Uterus (tissue), 4 donors: ENCODE data around the gene RAP1GAP. TPM values are rescaled to one million over a fixed set of nuclear protein-coding genes. Genes with fewer than 3 reads are reported as not detected.

ENCODE experiments used
- DNase-seq, 2 donors: peaks; one replicate each; pipeline ENCODE4 v3.0.0-alpha.2; 2019 to 2020
- H3K27ac ChIP-seq, 2 donors: fragments of 200-600 bp; sonication (generic); 1 replicate in 1 of 2; 2 replicates in 1 of 2; pipeline ENCODE4 v1.5.1; 2016 to 2018
- H3K27me3 ChIP-seq, 2 donors: fragments of 200-600 bp; sonication (generic); one replicate each; pipeline ENCODE4 v1.5.1; 2018 to 2019; ENCODE audit warnings: control low read depth in 1 of 2
- H3K36me3 ChIP-seq, 2 donors: fragments of 200-600 bp; sonication (generic); one replicate each; pipeline ENCODE4 v1.5.1; 2019; ENCODE audit warnings: control low read depth in 1 of 2
- H3K4me1 ChIP-seq, 2 donors: fragments of 200-600 bp; sonication (generic); one replicate each; pipeline ENCODE4 v1.5.1; 2018 to 2019; ENCODE audit warnings: control low read depth in 1 of 2
- H3K4me3 ChIP-seq, 2 donors: fragments of 200-600 bp; sonication (generic); 1 replicate in 1 of 2; 2 replicates in 1 of 2; pipeline ENCODE4 v1.5.1; 2018 to 2019; ENCODE audit warnings: mild to moderate bottlenecking in 1 of 2
- H3K9me3 ChIP-seq, 2 donors: fragments of 200-600 bp; sonication (generic); one replicate each; pipeline ENCODE4 v1.5.1; 2019; ENCODE audit warnings: control low read depth in 1 of 2
- POLR2A ChIP-seq, 2 donors: fragments of 450-650 bp; IDR thresholded peaks; one replicate each; pipeline ENCODE4 v1.6.1; 2016; ENCODE audit warnings: antibody characterized with exemption in 2 of 2, mild to moderate bottlenecking in 1 of 2, moderate library complexity in 1 of 2
- intact Hi-C: fragments of 100-400 bp; cut with DNase I; formaldehyde crosslinking; loops from one replicate; pipeline ENCODE4 v1.15.1; 2023; ENCODE audit warnings: low total_unique reads
- total RNA-seq, 4 donors: library from RNA; depleted of rRNA in 3 of 4; stranded (reverse); fragments of >200 nt in 3 of 4; gene quantifications; one replicate each; pipeline versions ENCODE4 v1.1.0 to v1.2.4, GENCODE V29; 2014 to 2023
- TF ChIP-seq, protein P1 (sequence below), 4 experiments: fragments of 200-600 bp in 2 of 4; fragments of 450-650 bp in 2 of 4; sonication (generic) in 2 of 4; IDR thresholded peaks; one replicate each; pipeline ENCODE4 v1.5.1; 2016 to 2019; ENCODE audit warnings: antibody characterized with exemption in 4 of 4, mild to moderate bottlenecking in 2 of 4, moderate library complexity in 1 of 4
- donor health status: DM: yes; HTN: yes; CAD: no.

RAP1GAP gene
- total RNA-seq, 4 donors from 2014 or later, result 0.18 to 6.9 TPM; not detected in 2

DNA sequence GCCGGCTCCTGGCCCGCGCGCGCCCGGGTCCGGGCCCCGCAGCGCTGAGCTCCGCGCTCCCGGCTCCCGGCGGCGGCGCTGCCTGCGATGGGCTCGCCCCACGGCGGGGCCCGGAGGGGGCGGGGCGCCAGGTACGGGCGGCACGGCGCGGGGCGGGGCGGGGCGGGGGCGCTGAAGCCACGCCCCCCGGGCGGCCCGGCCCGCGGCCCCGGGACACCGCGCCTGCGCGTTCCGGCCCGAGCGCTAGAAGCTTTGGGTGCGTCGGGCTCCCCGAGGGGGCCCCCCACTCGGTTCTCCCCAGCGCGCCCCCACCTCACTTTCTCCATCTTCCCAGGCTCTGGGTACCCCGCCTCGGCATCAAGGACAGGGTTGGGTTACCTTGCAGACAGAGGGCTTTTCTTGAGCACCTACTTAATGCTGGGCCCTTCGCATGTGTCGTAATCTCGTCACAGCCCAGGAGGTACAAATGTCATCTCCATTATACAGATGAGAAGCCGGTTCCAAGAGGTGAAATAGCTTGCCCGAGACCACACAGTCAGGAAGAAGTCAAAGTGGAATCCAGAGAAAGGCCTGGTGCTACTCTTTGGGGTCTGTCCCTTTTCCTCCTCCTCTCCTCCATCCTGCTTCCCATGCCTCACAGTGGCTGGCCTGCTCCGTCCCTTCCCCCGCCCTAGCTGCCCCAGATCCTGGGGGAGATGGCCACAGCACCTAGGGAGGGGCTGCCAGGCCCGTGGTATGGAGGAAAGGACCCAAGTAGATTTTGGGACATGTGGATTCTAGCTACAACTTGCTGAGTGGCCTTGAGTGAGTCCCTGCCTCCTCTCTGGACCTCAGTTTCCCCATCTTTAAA, 46.5 kb downstream of the RAP1GAP start:
- intact Hi-C loops, result no loop called here
- TF ChIP-seq, protein P1, sequence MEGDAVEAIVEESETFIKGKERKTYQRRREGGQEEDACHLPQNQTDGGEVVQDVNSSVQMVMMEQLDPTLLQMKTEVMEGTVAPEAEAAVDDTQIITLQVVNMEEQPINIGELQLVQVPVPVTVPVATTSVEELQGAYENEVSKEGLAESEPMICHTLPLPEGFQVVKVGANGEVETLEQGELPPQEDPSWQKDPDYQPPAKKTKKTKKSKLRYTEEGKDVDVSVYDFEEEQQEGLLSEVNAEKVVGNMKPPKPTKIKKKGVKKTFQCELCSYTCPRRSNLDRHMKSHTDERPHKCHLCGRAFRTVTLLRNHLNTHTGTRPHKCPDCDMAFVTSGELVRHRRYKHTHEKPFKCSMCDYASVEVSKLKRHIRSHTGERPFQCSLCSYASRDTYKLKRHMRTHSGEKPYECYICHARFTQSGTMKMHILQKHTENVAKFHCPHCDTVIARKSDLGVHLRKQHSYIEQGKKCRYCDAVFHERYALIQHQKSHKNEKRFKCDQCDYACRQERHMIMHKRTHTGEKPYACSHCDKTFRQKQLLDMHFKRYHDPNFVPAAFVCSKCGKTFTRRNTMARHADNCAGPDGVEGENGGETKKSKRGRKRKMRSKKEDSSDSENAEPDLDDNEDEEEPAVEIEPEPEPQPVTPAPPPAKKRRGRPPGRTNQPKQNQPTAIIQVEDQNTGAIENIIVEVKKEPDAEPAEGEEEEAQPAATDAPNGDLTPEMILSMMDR (IDR thresholded peaks at IDR 0.05), result no peak
- TF ChIP-seq POLR2A (IDR thresholded peaks at IDR 0.05), result no peak
- H3K9me3 ChIP-seq, result no peaks in the 10 kb centered on the region
- no peak overlapping the region for H3K4me3 ChIP-seq
- no peak overlapping the region for H3K27ac ChIP-seq
- no peaks in the 10 kb centered on the region for H3K36me3 ChIP-seq
- no peaks in the 10 kb centered on the region for H3K27me3 ChIP-seq
- no peak for DNase-seq
- H3K4me1 ChIP-seq, result no peaks in the 10 kb centered on the region

DNA sequence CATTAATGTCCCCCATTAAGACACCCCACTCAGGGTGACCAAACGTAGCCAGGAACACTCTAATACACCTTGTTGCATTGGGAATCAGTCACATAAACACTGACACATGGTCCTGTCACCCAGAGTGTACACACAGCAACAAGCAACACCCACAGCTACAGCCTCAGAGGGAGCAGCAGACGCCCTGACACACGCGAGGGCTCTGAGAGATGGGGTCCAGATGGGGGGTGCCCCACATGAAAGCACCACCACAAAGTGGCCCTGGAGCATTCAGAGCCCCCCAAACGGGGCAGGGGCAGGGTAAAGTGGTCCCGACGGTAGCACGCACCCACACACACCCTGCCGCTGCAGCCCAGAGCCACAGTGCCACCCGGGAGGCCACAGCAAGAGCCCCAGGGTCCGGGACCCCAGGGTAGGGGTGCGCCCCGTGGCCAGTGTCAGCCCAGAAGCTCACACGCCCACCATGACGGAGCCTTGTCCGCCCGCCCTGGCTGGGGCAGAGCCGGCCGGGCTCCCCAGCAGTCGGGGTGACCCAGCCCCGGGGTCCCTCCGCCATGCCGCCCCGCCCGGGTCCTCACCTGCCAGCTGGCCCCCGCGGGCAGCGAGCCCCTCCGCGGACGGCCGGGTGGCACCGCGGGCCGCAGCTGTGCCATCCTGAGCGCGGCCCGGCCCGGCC, 47.3 kb downstream of the RAP1GAP start:
- DNase-seq, result no peak
- H3K36me3 ChIP-seq, result no peaks in the 10 kb centered on the region
- H3K4me3 ChIP-seq, result no peak overlapping the region
- no peak overlapping the region for H3K27ac ChIP-seq
- H3K4me1 ChIP-seq, result no peaks in the 10 kb centered on the region
- intact Hi-C loops, result no loop called here
- no peaks in the 10 kb centered on the region for H3K9me3 ChIP-seq
- TF ChIP-seq POLR2A (IDR thresholded peaks at IDR 0.05), result no peak
- TF ChIP-seq, protein P1 (IDR thresholded peaks at IDR 0.05), result no peak
- H3K27me3 ChIP-seq, result no peaks in the 10 kb centered on the region

DNA sequence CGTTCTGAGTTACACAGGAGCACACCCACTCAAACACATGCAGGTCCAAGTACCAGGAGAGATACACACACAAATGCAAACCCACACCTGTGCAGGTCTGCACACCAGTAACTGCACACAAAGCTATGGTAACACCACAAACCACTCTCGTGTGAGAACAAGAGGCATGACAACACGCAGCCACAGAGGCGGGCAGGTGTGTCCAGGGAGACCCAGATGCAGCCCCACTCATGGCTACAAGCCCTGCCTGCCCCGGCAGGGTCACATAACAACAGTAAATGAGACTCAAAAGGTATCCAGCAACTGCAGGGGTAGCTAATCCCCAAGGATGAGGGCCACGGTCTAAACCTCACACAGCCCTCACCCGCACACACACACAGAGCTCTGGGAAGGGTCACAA, 48.1 kb downstream of the RAP1GAP start:
- no peaks in the 10 kb centered on the region for H3K4me1 ChIP-seq
- no peak for DNase-seq
- no peak for TF ChIP-seq POLR2A (IDR thresholded peaks at IDR 0.05)
- TF ChIP-seq, protein P1 (IDR thresholded peaks at IDR 0.05), result no peak
- H3K4me3 ChIP-seq, result no peak overlapping the region
- H3K36me3 ChIP-seq, result no peaks in the 10 kb centered on the region
- H3K27ac ChIP-seq, result no peak overlapping the region
- no peaks in the 10 kb centered on the region for H3K9me3 ChIP-seq
- no peaks in the 10 kb centered on the region for H3K27me3 ChIP-seq
- intact Hi-C loops, result no loop called here

DNA sequence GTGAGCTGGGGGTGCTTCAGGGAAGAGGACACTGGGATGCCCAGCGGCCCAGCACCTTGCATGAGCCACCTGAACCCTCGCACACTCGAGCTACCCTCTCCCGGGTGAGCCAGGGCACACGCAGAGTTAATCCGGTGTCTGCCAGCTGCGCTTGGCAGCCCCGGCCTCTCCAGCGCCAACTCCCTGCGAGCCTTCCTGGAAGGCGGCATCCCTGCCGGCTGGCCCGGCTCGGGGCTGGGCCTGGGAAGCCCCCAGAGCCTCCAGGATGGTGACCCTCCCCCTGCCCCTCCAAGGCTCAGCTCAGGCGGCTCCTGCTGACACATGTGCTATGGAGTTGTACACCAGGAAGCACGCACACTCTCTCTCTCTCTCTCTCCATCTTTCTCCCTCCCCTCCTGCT, 48.7 kb downstream of the RAP1GAP start:
- H3K27me3 ChIP-seq, result no peaks in the 10 kb centered on the region
- H3K4me3 ChIP-seq, result no peak overlapping the region
- intact Hi-C loops, result no loop called here

More for the DNA sequence above, 48.7 kb downstream of the RAP1GAP start:
- Histone ChIP-seq H3K9me3 (no peaks in the 10 kb centered on the region), H3K4me1 (no peaks in the 10 kb centered on the region), H3K36me3 (no peaks in the 10 kb centered on the region), H3K27ac (no peak overlapping the region)
- DNase-seq, result no peak
- no peak for TF ChIP-seq POLR2A (IDR thresholded peaks at IDR 0.05)
- TF ChIP-seq, protein P1 (IDR thresholded peaks at IDR 0.05), result no peak
